ENCODE measurements around the gene ACAD10. TPM values are rescaled to one million over a fixed set of nuclear protein-coding genes. Genes with fewer than 3 reads are reported as not detected.

The ACAD10 gene
- total and polyA plus RNA-seq, 2 of the 13 experiments (the other 11 are each of a cell fraction or from before 2014, with no cell fraction given), result 15.2 to 16.3 TPM

GRCh38 chr12:111645433-111645832 is 40.4 kb upstream of the ACAD10 start:
- in situ Hi-C loops (cut with HindIII; ENCODE audit: extremely low pct_ligation_motif_present, low pct_unique_long_range_greater_than_20kb), result no loop called here

GRCh38 chr12:111650912-111651311 is 34.9 kb upstream of the ACAD10 start:
- Histone ChIP-seq H2AFZ (ENCODE audit: low read length) (no peak overlapping the region), H3K9me3 (ENCODE audit: low read length) (no peaks in the 10 kb centered on the region), H3K27ac (ENCODE audit: extremely low read length, insufficient read depth, low read length) (no peak overlapping the region), H3K27me3 (ENCODE audit: control insufficient read depth in 1 of 2, insufficient read depth in 2 of 2, low read length in 2 of 2) (no peaks in the 10 kb centered on the region), H3K36me3 (replicated peaks in 1 of 2; ENCODE audit: control insufficient read depth in 1 of 2, insufficient read depth in 2 of 2, low read length in 2 of 2) (peaks cover 17 to 66% of the 10 kb centered on the region in 2 experiments), H3K4me3 (replicated peaks in 1 of 3; ENCODE audit: insufficient read depth in 1 of 3, low read depth in 2 of 3, low read length in 3 of 3) (no peak overlapping the region), H4K20me1 (ENCODE audit: insufficient read depth, low read length) (no peaks in the 10 kb centered on the region), H3K4me1 (ENCODE audit: insufficient read depth, low read length) (no peaks in the 10 kb centered on the region), H3K4me2 (ENCODE audit: low read depth, low read length) (no peak overlapping the region), H3K79me2 (ENCODE audit: insufficient read depth, low read length) (no peaks in the 10 kb centered on the region), H3K9ac (ENCODE audit: insufficient read depth, low read depth, low read length) (no peak overlapping the region)
- in situ Hi-C loops (cut with HindIII; ENCODE audit: extremely low pct_ligation_motif_present, low pct_unique_long_range_greater_than_20kb) (no loop called here), intact Hi-C loops (cut with micrococcal nuclease; ENCODE audit: unreplicated experiment) (no loop called here)
- DNase-seq (ENCODE audit: low spot score) (no peak), ATAC-seq (no peak), FAIRE-seq (no peak)
- ChIA-PET CTCF (ENCODE audit: low intra/inter-chr PET ratio, low total read pairs) (no interaction called here), POLR2A (no interaction called here)
- 95% methylated on average over 7 of the region's 7 CpGs for whole genome bisulfite sequencing (ENCODE audit: low lambda C conversion rate)
- BruUV-seq (replicated peaks), result no TSS peak
- TF ChIP-seq ZMYM4 (CRISPR knock-in tag; IDR thresholded peaks at IDR 0.05), result no peak
- TF ChIP-seq SP4 (CRISPR knock-in tag; IDR thresholded peaks at IDR 0.05), result no peak
- no peak for TF ChIP-seq TEAD2 (CRISPR knock-in tag; IDR thresholded peaks at IDR 0.05)
- no peak for TF ChIP-seq SAFB2 (CRISPR knock-in tag; IDR thresholded peaks at IDR 0.05; ENCODE audit: borderline replicate concordance, low read depth)
- no peak for TF ChIP-seq PAX8 (CRISPR knock-in tag; IDR thresholded peaks at IDR 0.05; ENCODE audit: borderline replicate concordance)
- TF ChIP-seq TRIM22 (IDR thresholded peaks at IDR 0.05), result no peak
- TF ChIP-seq TGIF2 (CRISPR knock-in tag; IDR thresholded peaks at IDR 0.05), result no peak
- TF ChIP-seq SNAPC4 (CRISPR knock-in tag; IDR thresholded peaks at IDR 0.05), result no peak
- no peak for TF ChIP-seq ZNF709 (CRISPR knock-in tag; IDR thresholded peaks at IDR 0.05)
- TF ChIP-seq MIXL1 (CRISPR knock-in tag; IDR thresholded peaks at IDR 0.05), result no peak
- TF ChIP-seq MYPOP (CRISPR knock-in tag; IDR thresholded peaks at IDR 0.05), result no peak

More at GRCh38 chr12:111645433-111645832, 40.4 kb upstream of the ACAD10 start:
- Histone ChIP-seq H3K36me3 (replicated peaks in 1 of 2; ENCODE audit: control insufficient read depth in 1 of 2, insufficient read depth in 2 of 2, low read length in 2 of 2) (peaks cover 7 to 59% of the 10 kb centered on the region in 2 experiments; a peak in 4 of 5 replicates), H3K9ac (ENCODE audit: insufficient read depth, low read depth, low read length) (no peak overlapping the region), H3K9me3 (ENCODE audit: low read length) (no peaks in the 10 kb centered on the region), H3K4me1 (ENCODE audit: insufficient read depth, low read length) (no peaks in the 10 kb centered on the region), H3K27me3 (ENCODE audit: control insufficient read depth in 1 of 2, insufficient read depth in 2 of 2, low read length in 2 of 2) (no peaks in the 10 kb centered on the region), H3K27ac (ENCODE audit: extremely low read length, insufficient read depth, low read length) (no peak overlapping the region), H3K79me2 (ENCODE audit: insufficient read depth, low read length) (no peaks in the 10 kb centered on the region), H2AFZ (ENCODE audit: low read length) (no peak overlapping the region), H3K4me3 (replicated peaks in 1 of 3; ENCODE audit: insufficient read depth in 1 of 3, low read depth in 2 of 3, low read length in 3 of 3) (no peak overlapping the region), H3K4me2 (ENCODE audit: low read depth, low read length) (no peak overlapping the region), H4K20me1 (ENCODE audit: insufficient read depth, low read length) (no peaks in the 10 kb centered on the region)
- DNase-seq (ENCODE audit: low spot score), result no peak
- 98% methylated on average over 5 of the region's 5 CpGs for WGBS (ENCODE audit: low lambda C conversion rate)
- POLR2A ChIA-PET, result no interaction called here
- BruUV-seq (replicated peaks), result no TSS peak
- CTCF ChIA-PET (ENCODE audit: low intra/inter-chr PET ratio, low total read pairs), result no interaction called here
- no peak for FAIRE-seq
- intact Hi-C loops (cut with micrococcal nuclease; ENCODE audit: unreplicated experiment), result no loop called here
- TF ChIP-seq EHMT2 (IDR thresholded peaks at IDR 0.05; ENCODE audit: borderline replicate concordance, low read depth, low read length) (no peak), ZNF350 (CRISPR knock-in tag; IDR thresholded peaks at IDR 0.05; ENCODE audit: borderline replicate concordance, low read depth) (no peak), GTF3A (CRISPR knock-in tag; conservative IDR thresholded peaks at IDR 0.05) (no peak), RELA (CRISPR knock-in tag; IDR thresholded peaks at IDR 0.05) (no peak)
- no peak for ATAC-seq

Measured in HepG2 (cell line).